HG03520 (cell line): ENCODE results near the gene LYPD6B.

ENCODE experiments used
- ATAC-seq: cut with Tn5 transposase; IDR thresholded peaks from one replicate; pipeline ENCODE4 v1.9.1; 2021; ENCODE audit warnings: mild to moderate bottlenecking, moderate library complexity; ENCODE audit not compliant: unreplicated experiment

LYPD6B gene

DNA sequence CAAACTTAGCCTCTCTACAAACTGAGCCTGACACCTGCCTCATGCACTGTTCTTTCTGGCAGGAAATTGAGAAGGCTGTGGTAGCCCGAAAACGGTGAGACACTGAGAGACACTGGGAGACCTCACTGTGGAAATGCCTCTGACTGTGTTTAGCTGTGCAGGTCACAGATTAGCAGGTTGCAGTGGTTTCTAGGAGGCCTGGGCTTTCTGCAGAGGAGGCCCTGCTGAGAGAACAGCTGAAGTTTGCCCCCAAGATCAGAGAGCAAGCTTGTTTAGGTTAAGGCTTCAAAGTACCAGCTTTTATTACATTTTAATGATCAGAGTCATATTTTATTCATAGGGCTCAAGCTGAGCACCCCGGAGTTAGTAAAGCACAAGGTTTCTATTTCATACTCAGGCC lies 223.2 kb downstream of the LYPD6B start:
- ATAC-seq, result no peak
